ENCODE data around the gene RSPH6A. TPM values are rescaled to one million over a fixed set of nuclear protein-coding genes. Genes with fewer than 3 reads are reported as not detected.
"Not testable (repeated sequence)": the region's sequence is repeated elsewhere in the genome, so short reads cannot be mapped to it uniquely, and the experiment has no call there.

Gene RSPH6A
- total RNA-seq, 1 donor from 2014 or later: 0.48 TPM

DNA sequence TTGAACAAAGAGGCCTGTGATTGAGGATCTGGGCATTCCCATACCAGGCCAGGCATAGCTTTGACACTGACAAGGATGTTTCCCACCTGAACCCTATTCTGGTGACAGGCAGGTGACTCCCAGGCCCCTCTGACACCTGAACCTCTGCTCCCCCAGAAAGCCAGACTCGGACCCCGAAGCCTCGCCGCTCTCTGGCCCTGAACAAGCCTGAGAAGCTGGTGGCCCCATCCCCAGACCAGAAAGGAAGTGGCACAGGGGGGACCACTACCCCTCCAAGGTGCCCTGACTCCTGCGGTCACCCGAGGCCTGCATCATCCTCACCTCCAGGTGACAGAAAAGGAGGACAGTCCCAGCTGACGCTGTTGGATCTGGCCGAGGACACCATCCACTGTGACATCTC is 60.8 kb downstream of the RSPH6A start:
- peaks cover 11% of the 10 kb centered on the region for H3K4me1 Mint-ChIP-seq (ENCODE audit: low read depth)
- H3K4me3 Mint-ChIP-seq (ENCODE audit: low read depth): no peak overlapping the region
- TF ChIP-seq, protein P1, sequence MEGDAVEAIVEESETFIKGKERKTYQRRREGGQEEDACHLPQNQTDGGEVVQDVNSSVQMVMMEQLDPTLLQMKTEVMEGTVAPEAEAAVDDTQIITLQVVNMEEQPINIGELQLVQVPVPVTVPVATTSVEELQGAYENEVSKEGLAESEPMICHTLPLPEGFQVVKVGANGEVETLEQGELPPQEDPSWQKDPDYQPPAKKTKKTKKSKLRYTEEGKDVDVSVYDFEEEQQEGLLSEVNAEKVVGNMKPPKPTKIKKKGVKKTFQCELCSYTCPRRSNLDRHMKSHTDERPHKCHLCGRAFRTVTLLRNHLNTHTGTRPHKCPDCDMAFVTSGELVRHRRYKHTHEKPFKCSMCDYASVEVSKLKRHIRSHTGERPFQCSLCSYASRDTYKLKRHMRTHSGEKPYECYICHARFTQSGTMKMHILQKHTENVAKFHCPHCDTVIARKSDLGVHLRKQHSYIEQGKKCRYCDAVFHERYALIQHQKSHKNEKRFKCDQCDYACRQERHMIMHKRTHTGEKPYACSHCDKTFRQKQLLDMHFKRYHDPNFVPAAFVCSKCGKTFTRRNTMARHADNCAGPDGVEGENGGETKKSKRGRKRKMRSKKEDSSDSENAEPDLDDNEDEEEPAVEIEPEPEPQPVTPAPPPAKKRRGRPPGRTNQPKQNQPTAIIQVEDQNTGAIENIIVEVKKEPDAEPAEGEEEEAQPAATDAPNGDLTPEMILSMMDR (IDR thresholded peaks at IDR 0.05; ENCODE audit: unreplicated experiment): no peak
- H3K9me3 Mint-ChIP-seq (ENCODE audit: low read depth): no peaks in the 10 kb centered on the region
- no peak overlapping the region for H3K27ac Mint-ChIP-seq
- peaks cover under 1% of the 10 kb centered on the region for H3K27me3 Mint-ChIP-seq
- no peaks in the 10 kb centered on the region for H3K36me3 Mint-ChIP-seq (ENCODE audit: insufficient read depth)
- no peak for DNase-seq (ENCODE audit: low spot score, unreplicated experiment)

DNA sequence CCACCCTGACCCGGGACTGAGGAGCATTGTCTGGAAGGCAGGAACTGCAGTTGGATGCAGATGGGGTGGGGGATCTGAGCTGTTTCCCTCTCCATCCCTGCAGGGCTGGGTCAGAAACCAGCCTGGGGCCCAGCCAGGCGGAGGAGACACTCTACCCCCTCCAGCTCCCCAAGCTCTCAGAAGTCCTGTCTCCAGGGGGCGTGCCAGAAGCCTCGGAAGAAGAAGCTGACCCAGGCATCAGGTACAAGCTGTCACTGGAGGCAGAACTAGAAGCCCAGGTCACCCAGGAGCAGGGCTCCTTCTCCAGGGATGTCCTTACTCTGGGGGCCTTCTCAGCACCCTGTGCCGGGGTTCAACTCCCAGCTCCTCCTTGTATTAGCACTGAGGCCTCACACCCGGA is 61.6 kb downstream of the RSPH6A start:
- DNase-seq (ENCODE audit: low spot score, unreplicated experiment): no peak
- Mint-ChIP-seq H3K4me3 (ENCODE audit: low read depth) (no peak overlapping the region), H3K27ac (no peak overlapping the region), H3K9me3 (ENCODE audit: low read depth) (no peaks in the 10 kb centered on the region), H3K27me3 (no peaks in the 10 kb centered on the region), H3K36me3 (ENCODE audit: insufficient read depth) (no peaks in the 10 kb centered on the region), H3K4me1 (ENCODE audit: low read depth) (peaks cover 11% of the 10 kb centered on the region)
- TF ChIP-seq, protein P1 (IDR thresholded peaks at IDR 0.05; ENCODE audit: unreplicated experiment): no peak

DNA sequence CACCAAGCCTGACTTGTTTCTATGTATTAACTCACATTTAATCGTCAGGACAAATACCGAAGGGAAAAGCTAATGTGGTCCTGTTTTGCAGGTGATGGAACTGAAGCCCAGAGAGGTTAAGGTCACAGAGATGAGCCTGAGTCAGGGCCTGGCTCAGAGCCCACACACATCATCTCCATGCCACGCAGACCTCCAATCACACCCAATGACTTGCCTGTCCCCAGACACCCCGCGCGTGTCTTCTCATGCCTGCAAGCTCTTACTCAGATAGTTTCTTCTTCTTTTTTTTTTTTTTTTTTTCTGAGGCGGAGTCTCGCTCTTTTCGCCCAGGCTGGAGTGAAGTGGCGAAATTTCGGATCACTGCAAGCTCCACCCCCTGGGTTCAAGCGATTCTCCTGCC is 62.5 kb downstream of the RSPH6A start:
- no peak for DNase-seq (ENCODE audit: low spot score, unreplicated experiment)
- no peak overlapping the region for H3K4me3 Mint-ChIP-seq (ENCODE audit: low read depth)
- H3K27me3 Mint-ChIP-seq: peaks cover under 1% of the 10 kb centered on the region
- H3K27ac Mint-ChIP-seq: no peak overlapping the region
- TF ChIP-seq, protein P1 (IDR thresholded peaks at IDR 0.05; ENCODE audit: unreplicated experiment): no peak
- H3K4me1 Mint-ChIP-seq (ENCODE audit: low read depth): peaks cover 9% of the 10 kb centered on the region
- no peaks in the 10 kb centered on the region for H3K9me3 Mint-ChIP-seq (ENCODE audit: low read depth)
- H3K36me3 Mint-ChIP-seq (ENCODE audit: insufficient read depth): no peaks in the 10 kb centered on the region

DNA sequence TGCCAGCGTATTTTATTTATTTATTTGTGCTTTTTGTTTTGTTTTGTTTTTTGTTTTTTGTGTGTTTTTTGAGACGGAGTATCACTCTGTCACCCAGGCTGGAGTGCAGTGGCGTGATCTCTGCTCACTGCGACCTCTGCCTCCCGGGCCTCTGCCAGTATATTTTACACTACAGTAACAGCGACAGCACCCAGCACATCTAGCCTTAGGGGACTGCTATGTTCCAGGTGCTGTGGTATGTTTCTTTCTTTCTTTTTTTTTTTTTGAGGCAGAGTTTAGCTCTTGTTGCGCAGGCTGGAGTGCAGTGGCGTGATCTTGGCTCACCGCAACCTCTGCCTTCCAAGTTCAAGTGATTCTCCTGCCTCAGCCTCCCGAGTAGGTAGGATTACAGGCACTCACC is 63.6 kb downstream of the RSPH6A start:
- DNase-seq (ENCODE audit: low spot score, unreplicated experiment); H3K36me3 Mint-ChIP-seq (ENCODE audit: insufficient read depth); H3K9me3 Mint-ChIP-seq (ENCODE audit: low read depth); H3K27ac Mint-ChIP-seq; H3K4me1 Mint-ChIP-seq (ENCODE audit: low read depth); H3K4me3 Mint-ChIP-seq (ENCODE audit: low read depth); H3K27me3 Mint-ChIP-seq: not testable (repeated sequence)

DNA sequence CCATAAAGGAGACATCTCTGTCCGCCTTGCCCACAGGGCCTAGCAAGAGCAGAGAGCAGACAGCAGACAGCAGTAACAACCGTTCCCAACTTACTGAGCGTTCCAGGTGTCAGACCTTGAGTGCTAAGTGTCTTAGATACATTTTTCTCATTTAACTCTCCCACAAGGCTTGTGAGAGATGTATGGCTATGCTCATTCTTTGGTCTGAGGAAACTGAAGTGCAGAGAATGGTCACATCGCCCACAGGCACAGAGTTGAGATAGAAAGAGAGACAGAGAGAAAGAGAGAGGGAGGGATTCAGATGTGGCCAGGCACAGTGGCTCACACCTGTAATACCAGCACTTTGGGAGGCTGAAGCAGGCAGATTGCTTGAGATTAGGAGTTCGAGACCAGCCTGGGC is 67.6 kb downstream of the RSPH6A start:
- H3K4me3 Mint-ChIP-seq (ENCODE audit: low read depth): no peak overlapping the region
- H3K27me3 Mint-ChIP-seq: peaks cover 12% of the 10 kb centered on the region
- no peak for DNase-seq (ENCODE audit: low spot score, unreplicated experiment)
- no peaks in the 10 kb centered on the region for H3K36me3 Mint-ChIP-seq (ENCODE audit: insufficient read depth)
- TF ChIP-seq, protein P1 (IDR thresholded peaks at IDR 0.05; ENCODE audit: unreplicated experiment): no peak
- H3K4me1 Mint-ChIP-seq (ENCODE audit: low read depth): no peaks in the 10 kb centered on the region
- H3K9me3 Mint-ChIP-seq (ENCODE audit: low read depth): no peaks in the 10 kb centered on the region
- H3K27ac Mint-ChIP-seq: no peak overlapping the region

DNA sequence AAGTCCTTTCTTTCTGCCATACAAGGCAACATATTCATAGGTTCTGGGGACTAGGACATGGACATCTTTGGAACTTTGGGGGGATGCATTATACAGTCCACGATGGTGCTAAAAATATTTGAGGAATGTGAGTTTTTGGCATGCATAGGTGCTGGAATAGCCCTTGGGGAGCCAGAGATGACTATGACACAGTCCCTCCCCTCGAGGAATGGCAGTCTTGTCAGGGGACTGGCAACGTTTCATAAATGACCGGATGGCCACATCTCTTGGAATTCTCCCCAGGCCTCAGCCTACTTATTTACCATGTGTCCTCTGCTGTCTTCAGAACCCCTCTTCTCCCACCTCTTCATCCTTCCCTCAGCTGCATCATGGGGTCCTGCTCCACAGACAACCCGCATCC is 68.2 kb downstream of the RSPH6A start:
- Mint-ChIP-seq H3K4me3 (ENCODE audit: low read depth) (no peak overlapping the region), H3K4me1 (ENCODE audit: low read depth) (no peaks in the 10 kb centered on the region), H3K27ac (no peak overlapping the region), H3K36me3 (ENCODE audit: insufficient read depth) (no peaks in the 10 kb centered on the region), H3K9me3 (ENCODE audit: low read depth) (no peaks in the 10 kb centered on the region), H3K27me3 (peaks cover 12% of the 10 kb centered on the region)
- TF ChIP-seq, protein P1 (IDR thresholded peaks at IDR 0.05; ENCODE audit: unreplicated experiment): no peak
- no peak for DNase-seq (ENCODE audit: low spot score, unreplicated experiment)

Other genes with a start within 250 kb of the RSPH6A start
- 14.4 and 16.5 TPM in 2 replicates for gene OPA3, start 230.5 kb downstream of the RSPH6A start, total RNA-seq
- gene GPR4, start 213.1 kb downstream of the RSPH6A start, total RNA-seq: not detected in 2 replicates
- 28.6 and 29.8 TPM in 2 replicates for gene EML2, start 175.9 kb downstream of the RSPH6A start, total RNA-seq
- gene GIPR, start 147.1 kb downstream of the RSPH6A start, total RNA-seq: 26.4 and 27.2 TPM in 2 replicates
- 401 and 414 TPM in 2 replicates for gene SNRPD2, start 123.4 kb downstream of the RSPH6A start, total RNA-seq
- gene QPCTL, start 122.6 kb downstream of the RSPH6A start, total RNA-seq: 9.0 and 10.8 TPM in 2 replicates
- gene FBXO46, start 84.4 kb downstream of the RSPH6A start, total RNA-seq: 41.6 and 44.7 TPM in 2 replicates
- gene MEIOSIN, start 81.9 kb downstream of the RSPH6A start, total RNA-seq: not detected in 2 replicates
- 36.9 and 42.3 TPM in 2 replicates for gene SIX5, start 46.1 kb downstream of the RSPH6A start, total RNA-seq
- gene DMPK, start 32.8 kb downstream of the RSPH6A start, total RNA-seq: 117 and 122 TPM in 2 replicates
- gene DMWD, start 22.5 kb downstream of the RSPH6A start, total RNA-seq: 99.4 and 108 TPM in 2 replicates
- gene SYMPK, start 47.8 kb upstream of the RSPH6A start, total RNA-seq: 112 and 114 TPM in 2 replicates
- 23.5 and 25.4 TPM in 2 replicates for gene FOXA3, start 49.0 kb upstream of the RSPH6A start, total RNA-seq
- 30.4 and 35.0 TPM in 2 replicates for gene IRF2BP1, start 70.8 kb upstream of the RSPH6A start, total RNA-seq
- gene MYPOP, start 87.3 kb upstream of the RSPH6A start, total RNA-seq: 11.1 and 11.8 TPM in 2 replicates
- gene NANOS2, start 99.5 kb upstream of the RSPH6A start, total RNA-seq: not detected in 2 replicates
- gene NOVA2, start 158.6 kb upstream of the RSPH6A start, total RNA-seq: 0.44 and 0.53 TPM in 2 replicates
- 22.2 and 23.2 TPM in 2 replicates for gene CCDC61, start 180.2 kb upstream of the RSPH6A start, total RNA-seq
- gene PGLYRP1, start 207.7 kb upstream of the RSPH6A start, total RNA-seq: not detected in 2 replicates
- gene IGFL4, start 225.7 kb upstream of the RSPH6A start, total RNA-seq: 0.84 and 1.2 TPM in 2 replicates

Data from progenitor cell of endocrine pancreas (in vitro differentiated cells).